Astrocyte (in vitro differentiated cells and primary cell): ENCODE results near the gene TRIML2.

Experiments
- CTCF ChIP-seq: IDR thresholded peaks from 2 replicates; pipeline ENCODE4 v1.5.1; 2011; ENCODE audit warnings: low read depth, mild to moderate bottlenecking, inconsistent platforms, low read length, moderate library complexity; ENCODE audit not compliant: insufficient read depth
- EZH2 ChIP-seq: IDR thresholded peaks from 2 replicates; pipeline ENCODE4 v1.6.1; 2012; ENCODE audit warnings: mild to moderate bottlenecking, low read length, inconsistent platforms; ENCODE audit not compliant: insufficient read depth

- TF ChIP-seq CTCF (no peak), EZH2 (no peak)
Measured at GRCh38 chr4:188106454-188106853, 2.9 kb downstream of the TRIML2 start.
